Liver (tissue), 9 donors: ENCODE results near the gene DNM3. TPM values are rescaled to one million over a fixed set of nuclear protein-coding genes. Genes with fewer than 3 reads are reported as not detected.

ENCODE experiments used
- DNase-seq: peaks from one replicate; pipeline ENCODE4 v3.0.0-alpha.2; 2017; ENCODE audit warnings: low spot score
- H3K27ac ChIP-seq, 2 donors: one replicate each; pipeline ENCODE4 v1.7.0; 2013; ENCODE audit warnings: inconsistent platforms in 2 of 2, low read length in 2 of 2, control low read depth in 1 of 2, low read depth in 1 of 2, mild to moderate bottlenecking in 1 of 2
- H3K27me3 ChIP-seq, 4 donors: one replicate each; pipeline versions ENCODE4 v1.6.1 to v1.7.0; 2013; ENCODE audit warnings: low read length in 3 of 4, inconsistent platforms in 1 of 4, mild to moderate bottlenecking in 1 of 4, moderate library complexity in 1 of 4; ENCODE audit not compliant: control insufficient read depth in 4 of 4, insufficient read depth in 4 of 4
- H3K36me3 ChIP-seq, 4 donors: one replicate each; pipeline versions ENCODE4 v1.6.1 to v1.7.0; 2013; ENCODE audit warnings: low read length in 3 of 4, mild to moderate bottlenecking in 3 of 4, low read depth in 1 of 4, moderate library complexity in 1 of 4; ENCODE audit not compliant: control insufficient read depth in 4 of 4, insufficient read depth in 3 of 4
- H3K4me1 ChIP-seq, 4 donors: one replicate each; pipeline versions ENCODE4 v1.6.1 to v1.7.0; 2013; ENCODE audit warnings: low read length in 3 of 4, mild to moderate bottlenecking in 3 of 4, moderate library complexity in 1 of 4; ENCODE audit not compliant: control insufficient read depth in 4 of 4, insufficient read depth in 4 of 4
- H3K4me3 ChIP-seq, 3 donors: one replicate each; pipeline versions ENCODE4 v1.6.1 to v1.7.0; 2013; ENCODE audit warnings: low read length in 3 of 3, control low read depth in 1 of 3, low read depth in 1 of 3, mild to moderate bottlenecking in 1 of 3
- H3K9ac ChIP-seq, 2 donors: one replicate each; pipeline ENCODE4 v1.7.0; 2013; ENCODE audit warnings: low read length in 2 of 2, mild to moderate bottlenecking in 2 of 2, moderate library complexity in 2 of 2, control low read depth in 1 of 2, low read depth in 1 of 2
- H3K9me3 ChIP-seq, 4 donors: one replicate each; pipeline versions ENCODE4 v1.6.1 to v1.7.0; 2013; ENCODE audit warnings: low read length in 3 of 4; ENCODE audit not compliant: control insufficient read depth in 4 of 4
- ATF3 ChIP-seq: IDR thresholded peaks from 2 replicates; pipeline ENCODE4 v1.6.1; 2016; ENCODE audit warnings: antibody characterized with exemption
- EGR1 ChIP-seq, 2 donors: IDR thresholded peaks; 2 replicates each; pipeline ENCODE4 v1.6.1; 2016 to 2018; ENCODE audit warnings: antibody characterized with exemption in 2 of 2, low read depth in 2 of 2
- FOXA1 ChIP-seq: IDR thresholded peaks from 2 replicates; pipeline ENCODE4 v1.6.1; 2016; ENCODE audit warnings: antibody characterized with exemption
- FOXA2 ChIP-seq: IDR thresholded peaks from 2 replicates; pipeline ENCODE4 v1.6.1; 2016; ENCODE audit warnings: antibody characterized with exemption
- GABPA ChIP-seq, 2 donors: IDR thresholded peaks in 1 of 2; conservative IDR thresholded peaks in 1 of 2; 2 replicates each; pipeline ENCODE4 v1.6.1; 2016; ENCODE audit warnings: antibody characterized with exemption in 2 of 2, mild to moderate bottlenecking in 1 of 2, moderate library complexity in 1 of 2
- HNF4A ChIP-seq, 2 donors: conservative IDR thresholded peaks; 2 replicates each; pipeline ENCODE4 v1.6.1; 2016; ENCODE audit warnings: antibody characterized with exemption in 2 of 2, mild to moderate bottlenecking in 2 of 2
- HNF4G ChIP-seq: IDR thresholded peaks from 2 replicates; pipeline ENCODE4 v1.6.1; 2016; ENCODE audit warnings: antibody characterized with exemption
- NR2F2 ChIP-seq: IDR thresholded peaks from 2 replicates; pipeline ENCODE4 v1.6.1; 2016; ENCODE audit warnings: antibody characterized with exemption
- RAD21 ChIP-seq, 2 donors: IDR thresholded peaks; 2 replicates each; pipeline ENCODE4 v1.6.1; 2016; ENCODE audit warnings: antibody characterized with exemption in 2 of 2, mild to moderate bottlenecking in 2 of 2
- REST ChIP-seq: IDR thresholded peaks from 2 replicates; pipeline ENCODE4 v1.6.1; 2016; ENCODE audit warnings: antibody characterized with exemption, mild to moderate bottlenecking
- RXRA ChIP-seq, 2 donors: IDR thresholded peaks; 2 replicates each; pipeline ENCODE4 v1.6.1; 2017 to 2018; ENCODE audit warnings: antibody characterized with exemption in 2 of 2, mild to moderate bottlenecking in 1 of 2
- TAF1 ChIP-seq: conservative IDR thresholded peaks from 2 replicates; pipeline ENCODE4 v1.6.1; 2016; ENCODE audit warnings: antibody characterized with exemption, mild to moderate bottlenecking
- YY1 ChIP-seq: IDR thresholded peaks from 2 replicates; pipeline ENCODE4 v1.6.1; 2016; ENCODE audit warnings: antibody characterized with exemption, mild to moderate bottlenecking
- WGBS: extraction: QIAGEN DNeasy Blood & Tissue Kit; methylation state at CpG from one replicate; pipeline ENCODE4 v1.1.7; 2013; 5-methylcytosine and 5-hydroxymethylcytosine counted together
- polyA plus RNA-seq, 2 donors: library from polyadenylated mRNA; stranded (reverse) in 1 of 2; unstranded in 1 of 2; fragments of 200-250 nt in 1 of 2; fragments of >200 nt in 1 of 2; fragmentation: Nextera tagmentation in 1 of 2; extraction: Ambion mirVana in 1 of 2; gene quantifications; one replicate each; pipeline versions ENCODE4 v1.2.1 to v1.2.3, GENCODE V29; 2013 to 2015
- total RNA-seq, 2 donors: library from RNA; depleted of rRNA; stranded (reverse); fragments of >200 nt; gene quantifications; one replicate each; pipeline ENCODE4 v1.2.3, GENCODE V29; 2014
- donor health status: healthy.
- donor health status: healthy.
- donor health status: healthy.
- donor health status: healthy.
- donor health status: healthy.

DNM3 gene
- total and polyA plus RNA-seq, 4 donors, result 0.08 to 3.2 (median 1.0) TPM

GRCh38 chr1:171934664-171935063 is 93.4 kb downstream of the DNM3 start (continued):
- TF ChIP-seq FOXA2 (no peak), EGR1 (IDR thresholded peaks at IDR 0.05; ENCODE audit: low read depth in 2 of 2) (no peak), HNF4G (no peak)

GRCh38 chr1:171935086-171935485 is 93.8 kb downstream of the DNM3 start:
- H3K9me3 ChIP-seq, result no peaks in the 10 kb centered on the region
- H3K36me3 ChIP-seq, result no peaks in the 10 kb centered on the region
- TF ChIP-seq ATF3 (no peak), GABPA (IDR thresholded peaks at IDR 0.05 in 1 of 2, conservative IDR thresholded peaks at IDR 0.05 in 1 of 2) (no peak), TAF1 (no peak), RXRA (IDR thresholded peaks at IDR 0.05) (no peak), NR2F2 (no peak), FOXA1 (no peak), HNF4A (conservative IDR thresholded peaks at IDR 0.05) (no peak), YY1 (no peak), EGR1 (IDR thresholded peaks at IDR 0.05; ENCODE audit: low read depth in 2 of 2) (no peak), REST (no peak)
- H3K27me3 ChIP-seq, result no peaks in the 10 kb centered on the region
- no peak overlapping the region for H3K4me3 ChIP-seq
- H3K9ac ChIP-seq, result no peak overlapping the region
- DNase-seq, result no peak
- WGBS, result 95% methylated on average over 4 of the region's 4 CpGs
- no peaks in the 10 kb centered on the region for H3K4me1 ChIP-seq
- H3K27ac ChIP-seq, result no peak overlapping the region

GRCh38 chr1:171935664-171936063 is 94.4 kb downstream of the DNM3 start:
- DNase-seq, result no peak
- H3K9ac ChIP-seq, result no peak overlapping the region
- H3K9me3 ChIP-seq, result no peaks in the 10 kb centered on the region
- 79% methylated on average over 1 of the region's 1 CpG for WGBS
- no peaks in the 10 kb centered on the region for H3K27me3 ChIP-seq
- H3K4me1 ChIP-seq, result no peaks in the 10 kb centered on the region
- no peaks in the 10 kb centered on the region for H3K36me3 ChIP-seq
- H3K4me3 ChIP-seq, result no peak overlapping the region
- no peak overlapping the region for H3K27ac ChIP-seq
- TF ChIP-seq RAD21 (IDR thresholded peaks at IDR 0.05), result no peak

GRCh38 chr1:171937938-171938337 is 96.6 kb downstream of the DNM3 start:
- Histone ChIP-seq H3K9me3 (no peaks in the 10 kb centered on the region), H3K9ac (no peak overlapping the region), H3K4me1 (no peaks in the 10 kb centered on the region), H3K27ac (no peak overlapping the region), H3K36me3 (no peaks in the 10 kb centered on the region), H3K27me3 (no peaks in the 10 kb centered on the region), H3K4me3 (no peak overlapping the region)
- TF ChIP-seq FOXA1, result no peak
- 60% methylated on average over 1 of the region's 1 CpG for WGBS
- no peak for DNase-seq
